ENCODE results near the gene CT55. TPM values are rescaled to one million over a fixed set of nuclear protein-coding genes. Genes with fewer than 3 reads are reported as not detected.
A peak's percentile ranks its signal among the peaks of the same experiment; 100 is the strongest.
"Not testable (repeated sequence)": the region's sequence is repeated elsewhere in the genome, so short reads cannot be mapped to it uniquely, and the experiment has no call there.

The CT55 gene
- not detected in 2 replicates for total RNA-seq

DNA sequence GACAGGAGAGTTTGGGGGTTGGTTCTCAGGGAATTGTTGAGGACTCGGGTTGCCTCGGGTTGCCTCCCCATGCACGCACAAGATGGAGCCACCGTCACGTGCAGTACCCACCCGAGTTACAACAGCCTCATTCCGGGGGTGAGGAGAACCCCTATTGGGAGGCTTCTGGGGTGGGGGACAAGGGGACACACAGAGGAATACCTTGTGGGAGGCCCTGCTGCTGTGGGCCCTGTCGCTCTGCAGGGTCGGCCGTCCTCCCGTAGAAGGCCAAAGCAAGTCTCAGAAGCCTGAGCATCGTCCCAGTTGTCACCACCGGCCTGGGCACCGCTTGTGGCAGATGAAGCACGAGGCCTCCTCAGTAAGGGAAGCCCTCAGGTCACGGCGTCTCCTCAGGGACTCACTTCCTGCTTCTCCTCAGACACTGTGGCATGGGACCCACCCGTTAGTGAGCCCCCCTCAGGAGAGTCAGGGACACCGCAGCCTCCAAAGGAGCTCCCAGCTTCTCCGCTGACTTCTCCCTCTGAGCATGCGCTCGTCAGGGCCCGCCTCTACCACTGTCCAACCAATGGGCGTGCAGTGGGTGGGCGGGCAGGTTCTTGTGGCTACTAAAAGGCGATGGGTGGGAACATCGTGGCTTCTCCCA, at the start of gene CT55:
TSS of gene CT55 (minus strand) at position 522 of the 643 bp plus-strand sequence. CDS start at position 295, 227 bp downstream.
- no peak for DNase-seq (ENCODE audit: extremely low read depth, low read depth, low spot score)

- no peak for DNase-seq (ENCODE audit: extremely low read depth, low read depth, low spot score)
Observed at GRCh38 chrX:135213200-135213844, 42.1 kb upstream of the CT55 start.

GRCh38 chrX:135206427-135206826, 35.2 kb upstream of the CT55 start:
- DNase-seq (ENCODE audit: extremely low read depth, low read depth, low spot score): not testable (repeated sequence)

DNA sequence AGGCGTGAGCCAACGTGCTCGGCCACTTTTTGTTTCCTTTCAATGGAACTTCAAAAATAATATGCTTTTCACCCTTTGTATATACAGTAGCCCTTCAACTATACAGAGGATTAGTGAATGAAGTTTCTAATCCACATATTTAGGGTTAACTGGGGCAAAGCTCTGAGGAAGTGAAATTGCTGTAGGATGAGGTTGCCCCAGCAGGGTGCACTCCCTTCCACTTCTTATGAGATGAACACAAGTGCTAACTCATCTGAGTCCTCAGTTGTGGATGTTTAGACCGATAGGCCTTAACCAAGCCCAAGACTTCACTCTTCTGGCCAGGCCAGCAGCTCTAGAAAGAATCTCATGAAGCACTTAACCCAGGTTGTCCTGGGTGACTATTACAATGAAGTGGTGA, 29.1 kb upstream of the CT55 start:
- no peak for DNase-seq (ENCODE audit: extremely low read depth, low read depth, low spot score)

DNA sequence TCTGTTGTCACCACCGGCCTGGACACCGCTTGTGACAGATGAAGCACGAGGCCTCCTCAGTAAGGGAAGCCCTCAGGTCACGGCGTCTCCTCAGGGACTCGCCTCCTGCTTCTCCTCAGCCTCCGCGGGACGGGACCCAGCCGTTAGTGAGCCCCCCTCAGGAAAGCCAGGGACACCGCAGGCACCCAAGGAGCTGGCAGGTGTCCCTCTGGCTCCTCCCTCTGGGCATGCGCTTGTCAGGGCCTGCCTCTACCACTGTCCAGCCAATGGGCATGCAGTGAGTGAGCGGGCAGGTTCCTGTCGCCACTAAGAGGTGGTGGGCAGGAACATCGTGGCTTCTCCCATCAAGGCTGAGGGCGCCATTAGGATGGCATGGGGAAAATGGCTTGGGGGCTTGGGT, 23.5 kb upstream of the CT55 start:
- no peak for DNase-seq (ENCODE audit: extremely low read depth, low read depth, low spot score)

DNA sequence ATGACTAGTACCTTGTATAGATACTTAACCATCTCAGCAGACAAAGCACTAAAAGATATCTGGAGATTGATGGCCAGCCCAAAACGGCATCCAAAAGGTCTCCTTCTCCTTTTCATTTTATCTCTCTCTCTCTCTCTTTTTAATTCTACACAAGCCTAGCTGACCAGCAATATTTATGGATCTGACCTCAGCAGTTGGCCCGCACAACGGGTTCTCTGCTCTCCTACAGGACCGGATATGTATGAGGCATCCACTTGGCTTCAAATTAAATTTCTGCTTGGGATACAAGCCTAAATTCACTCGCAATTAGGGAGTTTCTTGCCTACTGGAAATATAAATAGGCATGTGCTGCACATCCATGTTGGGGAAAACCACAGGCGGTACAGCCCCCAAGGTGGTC, 22.5 kb upstream of the CT55 start:
- no peak for DNase-seq (ENCODE audit: extremely low read depth, low read depth, low spot score)

GRCh38 chrX:135191838-135192237, 20.6 kb upstream of the CT55 start:
- DNase-seq (ENCODE audit: extremely low read depth, low read depth, low spot score): no peak

DNA sequence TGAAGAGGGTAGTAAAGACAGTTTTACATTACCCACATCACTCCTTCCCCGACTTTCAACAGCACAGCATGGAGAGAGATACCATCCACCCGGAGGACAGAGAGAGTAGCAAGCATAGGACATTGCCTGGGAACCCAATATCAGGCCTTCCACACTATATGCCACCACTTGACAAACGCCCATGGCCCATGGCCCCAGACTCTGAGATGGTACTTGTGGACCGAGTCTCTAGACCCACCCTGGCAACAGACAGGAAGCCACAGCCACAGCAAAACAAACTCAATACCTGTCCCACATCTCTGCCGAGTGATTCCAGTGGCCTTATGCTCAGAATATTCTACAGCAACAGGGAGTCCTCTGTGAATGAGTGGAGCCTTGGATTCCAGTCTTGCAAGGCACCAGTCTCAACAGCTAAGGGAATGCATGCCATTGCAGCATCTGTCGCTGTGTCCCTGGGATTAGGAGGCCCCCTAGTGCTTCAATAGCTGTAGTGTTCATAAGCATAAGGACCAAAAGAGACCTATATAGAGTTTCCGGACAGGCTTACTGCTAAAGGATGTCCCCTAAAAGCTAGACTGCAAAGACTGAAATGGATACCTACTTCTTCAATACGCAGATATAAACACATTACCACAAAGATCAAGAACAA, 14.7 kb upstream of the CT55 start:
- DNase-seq (ENCODE audit: extremely low read depth, low read depth, low spot score): peak; percentile 1

DNA sequence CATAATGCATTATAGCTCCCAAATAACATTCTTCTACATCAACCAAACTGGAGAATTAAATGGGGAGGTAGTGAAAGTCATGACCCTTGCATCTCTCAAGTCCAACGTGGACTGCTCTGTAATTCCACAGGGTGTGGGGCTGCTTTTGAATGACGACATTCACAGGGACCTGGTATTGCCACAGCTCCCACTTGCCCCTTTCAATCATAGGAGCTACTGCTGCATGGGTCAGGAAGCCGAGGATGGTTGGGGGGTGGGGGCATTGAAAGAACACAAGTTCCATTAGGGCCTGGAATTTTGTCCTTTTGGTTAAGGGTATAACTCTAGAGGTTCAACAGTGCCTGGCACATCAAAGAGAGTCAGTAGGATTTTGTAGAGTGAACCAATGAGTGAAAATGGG, 7.4 kb upstream of the CT55 start:
- DNase-seq (ENCODE audit: extremely low read depth, low read depth, low spot score): no peak

DNA sequence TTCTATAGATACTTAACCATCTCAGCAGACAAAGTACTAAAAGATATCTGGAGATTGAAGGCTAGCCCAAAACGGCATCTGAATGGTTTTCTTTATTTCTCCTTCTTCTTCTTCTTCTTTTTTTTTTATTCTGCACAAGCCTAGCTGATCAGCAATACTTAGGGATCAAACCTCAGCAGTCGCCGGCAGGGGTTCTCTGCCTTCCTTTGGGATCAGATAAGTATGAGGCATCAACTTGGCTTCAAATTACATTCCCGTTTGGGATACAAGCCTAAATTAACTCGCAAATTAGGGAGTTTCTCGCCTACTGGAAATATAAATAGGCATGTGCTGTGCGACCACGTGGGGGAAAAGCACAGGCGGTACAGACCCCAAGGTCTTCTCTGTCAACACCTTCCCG, 730 bp downstream of the CT55 start:
- no peak for DNase-seq (ENCODE audit: extremely low read depth, low read depth, low spot score)

DNA sequence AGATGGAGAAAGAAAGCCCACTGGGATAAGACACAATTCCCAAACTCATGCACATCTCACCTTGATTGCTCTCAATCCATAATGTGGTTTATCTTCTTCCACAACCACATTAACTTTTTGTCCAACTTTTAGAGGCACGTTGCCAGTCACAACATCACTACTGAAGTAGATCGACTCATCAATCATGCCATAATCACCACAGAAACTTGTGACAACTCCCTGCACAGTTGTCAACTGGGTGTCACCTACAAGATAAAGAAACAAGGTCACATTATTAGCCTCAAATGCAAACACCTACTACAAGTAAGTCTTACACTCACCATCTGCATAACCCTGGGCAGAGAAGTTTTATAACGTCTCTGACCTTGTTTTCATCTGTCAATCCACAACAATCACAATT, 1.7 kb downstream of the CT55 start:
- DNase-seq (ENCODE audit: extremely low read depth, low read depth, low spot score): not testable (repeated sequence)

- DNase-seq (ENCODE audit: extremely low read depth, low read depth, low spot score): no peak
Observed at GRCh38 chrX:135168486-135168885, 2.7 kb downstream of the CT55 start.

DNA sequence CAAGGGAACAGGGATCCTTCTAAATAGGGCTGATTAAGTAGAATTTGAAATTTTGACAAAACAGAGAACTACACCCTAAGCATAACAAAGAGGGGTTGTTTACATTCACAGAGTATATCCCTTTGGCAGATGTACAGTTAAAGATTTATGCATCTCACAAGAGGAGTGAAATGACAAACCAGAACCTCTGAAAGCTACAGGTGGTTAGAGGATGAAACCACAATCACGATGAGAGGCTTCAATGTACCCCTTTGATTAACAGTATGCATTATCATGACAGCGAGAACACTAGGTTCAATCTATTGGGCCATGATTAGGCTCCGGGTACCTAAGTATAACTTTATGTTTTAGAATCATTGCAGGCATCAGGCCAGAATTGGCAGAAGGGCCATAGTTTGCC, 16.5 kb downstream of the CT55 start:
- not testable (repeated sequence) for DNase-seq (ENCODE audit: extremely low read depth, low read depth, low spot score)

- not testable (repeated sequence) for DNase-seq (ENCODE audit: extremely low read depth, low read depth, low spot score)
Observed at GRCh38 chrX:135126145-135126544, 45.1 kb downstream of the CT55 start.

- DNase-seq (ENCODE audit: extremely low read depth, low read depth, low spot score): not testable (repeated sequence)
Observed at GRCh38 chrX:135120056-135120576, 51.1 kb downstream of the CT55 start, which contains the start of gene ETDB. Gene ETDB, minus strand, starts transcription at chrX:135120526. Its CDS starts 1,265 bp downstream, at chrX:135119261.

DNA sequence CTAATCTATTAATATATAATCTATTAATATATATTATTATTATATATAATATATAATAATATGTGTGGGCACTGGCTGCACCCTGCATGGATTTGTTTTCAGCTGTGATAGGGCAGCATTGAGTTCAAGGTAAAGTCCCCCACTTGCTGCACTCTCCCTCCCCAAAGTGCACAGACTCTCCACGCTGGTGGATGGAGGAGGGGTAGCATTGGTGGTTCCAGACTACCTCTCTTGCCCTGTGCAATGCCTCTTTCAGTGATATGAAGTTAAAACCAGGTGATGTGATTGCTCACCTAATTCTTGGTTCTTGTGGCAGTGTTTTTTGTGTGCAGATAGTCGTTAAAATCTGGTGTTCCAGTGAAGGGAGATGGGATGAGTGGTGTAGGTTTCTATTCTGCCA, 55.1 kb downstream of the CT55 start:
- DNase-seq (ENCODE audit: extremely low read depth, low read depth, low spot score): not testable (repeated sequence)

- no peak for DNase-seq (ENCODE audit: extremely low read depth, low read depth, low spot score)
Observed at GRCh38 chrX:135114392-135114791, 56.8 kb downstream of the CT55 start.

DNA sequence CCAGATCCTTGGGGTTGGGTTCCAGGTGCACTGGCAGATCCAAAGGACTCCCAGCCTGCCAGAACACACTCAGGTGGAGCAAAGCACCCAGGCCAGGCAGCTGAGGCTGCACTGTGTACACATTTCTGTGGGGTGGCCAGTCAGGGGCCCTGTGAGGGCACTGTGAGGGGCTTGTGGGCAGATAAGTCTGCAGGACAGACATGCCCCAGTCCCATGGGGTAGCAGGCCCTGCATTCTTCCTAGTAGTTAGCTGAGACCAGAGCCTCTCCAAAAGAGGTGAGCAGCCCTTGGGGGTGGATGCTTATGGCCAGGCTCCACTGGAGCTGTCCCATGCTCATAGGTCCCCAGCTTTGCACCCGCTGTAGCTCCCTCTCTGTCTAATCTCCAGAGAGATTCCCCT, 58.5 kb downstream of the CT55 start:
- no peak for DNase-seq (ENCODE audit: extremely low read depth, low read depth, low spot score)

DNA sequence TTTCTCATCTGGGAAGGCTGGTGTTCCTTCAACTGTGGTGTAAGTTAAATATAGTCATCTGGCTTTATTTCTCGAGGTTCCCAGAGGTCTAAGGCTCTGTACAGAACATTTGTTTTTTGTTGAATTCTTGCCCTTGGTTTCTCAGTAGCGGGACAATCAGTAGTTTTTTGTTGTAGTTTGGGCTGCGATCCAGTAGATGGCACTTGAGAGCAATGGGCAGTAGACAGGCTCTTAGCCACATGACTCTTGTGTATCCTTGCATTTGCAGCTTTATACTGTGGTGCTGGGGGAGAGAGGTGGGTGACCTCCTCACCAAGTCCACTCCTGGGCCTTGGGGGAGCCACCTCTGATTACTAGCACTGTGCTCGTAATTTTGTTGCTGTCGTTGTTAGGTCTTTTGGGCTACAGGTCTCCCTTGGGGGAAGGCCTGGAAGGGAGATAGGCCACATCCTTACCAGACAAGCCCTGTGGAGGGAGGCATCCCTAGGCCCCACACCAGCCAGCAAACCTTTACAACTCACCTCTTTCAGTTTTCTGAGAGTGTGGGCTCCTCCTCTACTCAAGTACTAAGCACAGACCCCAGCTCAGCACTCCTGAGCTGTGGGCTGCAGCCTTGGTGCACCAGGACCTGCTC, 59.0 kb downstream of the CT55 start:
- DNase-seq (ENCODE audit: extremely low read depth, low read depth, low spot score): no peak

- no peak for DNase-seq (ENCODE audit: extremely low read depth, low read depth, low spot score)
Observed at GRCh38 chrX:135109554-135109953, 61.6 kb downstream of the CT55 start.
